ENCODE results near the gene BACE1-AS. TPM values are rescaled to one million over a fixed set of nuclear protein-coding genes. Genes with fewer than 3 reads are reported as not detected.
"Not testable (repeated sequence)": the region's sequence is repeated elsewhere in the genome, so short reads cannot be mapped to it uniquely, and the experiment has no call there.

BACE1-AS gene
- total RNA-seq, 1 experiment from 2014 or later = 4.7 TPM

DNA sequence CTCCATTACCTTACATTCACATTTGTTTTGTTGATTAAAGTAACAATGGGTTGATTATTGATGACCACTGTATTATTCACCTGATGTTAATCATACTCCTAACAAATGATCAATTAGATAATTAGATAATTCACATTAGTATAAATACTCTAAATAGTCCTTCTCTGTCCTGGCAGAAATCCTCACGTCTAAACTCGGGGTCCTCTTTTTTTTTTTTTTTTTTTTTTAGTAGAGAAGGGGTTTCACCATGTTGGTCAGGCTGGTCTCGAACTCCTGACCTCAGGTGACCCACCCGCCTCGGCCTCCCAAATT is 36.1 kb downstream of the BACE1-AS start:
- H3K9me3 ChIP-seq (replicated peaks); H3K27ac ChIP-seq; H3K36me3 ChIP-seq; DNase-seq; H3K27me3 ChIP-seq; H3K4me1 ChIP-seq: not testable (repeated sequence)
- peak overlapping the region; percentile 70 for H3K4me3 ChIP-seq

DNA sequence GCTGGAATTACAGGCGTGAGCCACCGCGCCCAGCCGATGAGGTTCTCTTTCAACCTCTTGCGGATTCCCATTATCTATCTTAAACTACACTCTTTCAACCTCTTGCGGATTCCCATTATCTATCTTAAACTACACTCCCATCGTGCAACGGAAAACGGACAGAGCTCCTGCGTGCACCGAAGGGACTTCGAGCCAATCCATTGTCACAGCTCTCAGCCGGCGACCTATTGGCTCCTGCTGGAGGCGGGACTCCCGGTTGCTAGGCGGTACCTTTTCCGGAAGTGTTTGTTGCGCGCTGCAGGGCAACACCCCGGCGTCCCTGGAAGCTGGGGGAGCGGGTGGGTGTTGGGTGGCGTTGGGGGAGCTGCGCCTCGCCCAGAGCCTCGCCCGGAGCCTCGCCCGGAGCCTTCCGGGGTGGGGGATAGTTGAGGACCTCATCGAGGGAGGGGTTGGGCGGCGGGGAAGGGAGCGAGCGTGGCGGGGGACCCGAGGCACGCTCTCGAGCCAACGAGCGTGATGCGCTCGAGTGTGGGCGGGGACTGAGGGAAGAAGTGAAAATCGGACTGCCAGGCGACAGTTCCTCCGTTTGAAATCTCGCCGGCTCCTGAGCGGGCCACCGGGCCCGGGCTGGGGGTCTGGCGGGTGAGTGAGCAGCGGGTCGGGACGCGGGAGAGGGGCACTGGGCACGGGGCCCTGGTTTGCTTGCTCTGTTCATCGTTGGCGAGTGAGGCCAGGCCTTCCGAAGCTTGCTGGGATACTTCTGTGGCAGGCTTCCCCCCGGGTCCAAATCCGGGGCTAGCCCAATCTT is 36.6 kb downstream of the BACE1-AS start, which contains the start of gene CEP164:
Gene CEP164 (plus strand): TSS at position 288 of the 808 bp plus-strand sequence. CDS start 10,733 bp downstream, outside the sequence.
- Histone ChIP-seq H3K9me3 (replicated peaks) (no peaks in the 10 kb centered on the region), H3K27ac (peak within 1 kb of the TSS; percentile 37), H3K4me3 (peak within 1 kb of the TSS; percentile 70), H3K36me3 (no peaks in the 10 kb centered on the region), H3K4me1 (no peaks in the 10 kb centered on the region), H3K27me3 (no peaks in the 10 kb centered on the region)
- DNase-seq = peak; percentile 91 to 92

DNA sequence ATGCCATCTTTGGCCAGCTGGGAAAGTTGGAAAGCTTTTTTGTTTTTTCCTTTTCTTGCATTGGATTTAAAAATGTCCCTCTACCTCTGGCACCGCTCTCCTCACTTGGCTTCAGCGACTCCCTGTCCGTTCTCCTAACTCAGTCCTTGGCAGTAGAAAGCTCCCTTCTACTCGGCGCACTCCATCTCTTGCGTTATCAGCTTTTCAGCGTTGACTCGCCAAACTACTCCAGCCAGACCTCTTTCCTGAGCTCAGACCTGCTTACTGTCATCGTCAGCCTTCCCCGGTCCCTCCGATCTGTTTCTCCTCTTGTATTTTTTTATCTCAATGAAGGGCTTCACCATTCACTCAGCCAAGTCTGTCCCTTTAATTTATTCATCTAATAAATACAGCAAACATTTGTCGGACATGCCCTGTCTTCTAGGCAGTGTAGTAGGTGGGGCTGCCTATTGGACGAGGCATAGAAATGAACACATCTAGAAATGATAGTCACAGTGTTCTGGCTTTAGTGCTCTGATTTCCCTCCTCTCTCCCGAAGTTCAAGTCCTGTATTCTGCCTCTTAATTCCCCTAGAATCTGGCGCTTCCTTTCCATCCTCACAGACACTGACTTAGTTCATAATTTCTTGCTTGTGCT is 37.3 kb downstream of the BACE1-AS start:
- Histone ChIP-seq H3K9me3 (replicated peaks) (no peaks in the 10 kb centered on the region), H3K27me3 (no peaks in the 10 kb centered on the region), H3K4me3 (peak overlapping the region; percentile 70), H3K27ac (peak overlapping the region; percentile 37), H3K4me1 (no peaks in the 10 kb centered on the region), H3K36me3 (no peaks in the 10 kb centered on the region)
- DNase-seq = peak; percentile 9 to 44

DNA sequence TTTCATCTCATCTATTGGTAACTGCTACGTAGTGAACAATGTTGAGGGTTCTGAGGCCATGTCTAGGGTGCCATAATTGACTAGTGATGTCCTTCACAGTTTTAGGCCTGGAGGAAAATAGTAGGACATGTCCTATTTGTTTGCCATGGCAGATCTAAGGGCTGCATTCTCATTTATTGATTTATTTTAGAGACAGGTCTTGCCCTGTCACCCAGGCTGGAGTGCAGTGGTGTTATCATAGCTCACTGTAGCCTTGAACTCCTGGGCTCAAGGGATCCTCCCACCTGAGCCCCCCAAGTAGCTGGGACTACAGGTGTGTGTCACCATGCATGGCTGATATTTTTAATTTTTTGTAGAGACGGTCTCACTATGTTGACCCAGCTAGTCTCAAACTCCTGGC is 41.7 kb downstream of the BACE1-AS start:
- Histone ChIP-seq H3K36me3 (no peaks in the 10 kb centered on the region), H3K27ac (no peak overlapping the region), H3K9me3 (replicated peaks) (no peaks in the 10 kb centered on the region), H3K4me1 (no peaks in the 10 kb centered on the region), H3K4me3 (no peak overlapping the region), H3K27me3 (no peaks in the 10 kb centered on the region)
- DNase-seq = no peak

DNA sequence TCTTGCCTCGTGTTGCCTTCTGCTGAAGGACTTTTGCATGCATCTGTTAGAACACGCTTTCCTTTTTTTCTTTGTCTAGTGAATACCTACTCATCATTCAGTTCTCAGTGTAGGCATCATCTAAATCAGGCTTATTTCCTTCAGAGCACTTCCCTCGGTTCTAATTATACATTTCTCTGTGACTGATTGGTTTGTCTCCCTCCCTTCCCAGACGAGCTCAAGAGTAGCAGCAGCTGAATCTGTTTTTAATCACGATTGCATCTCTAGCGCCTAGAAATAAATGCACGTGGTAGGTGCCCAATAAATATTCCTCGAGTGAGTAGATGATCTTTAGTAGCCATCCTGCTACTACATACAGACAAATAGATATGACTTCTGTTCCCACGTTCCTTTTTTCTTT is 42.8 kb downstream of the BACE1-AS start:
- H3K27me3 ChIP-seq = no peaks in the 10 kb centered on the region
- no peaks in the 10 kb centered on the region for H3K4me1 ChIP-seq
- H3K36me3 ChIP-seq = no peaks in the 10 kb centered on the region
- no peak overlapping the region for H3K27ac ChIP-seq
- no peaks in the 10 kb centered on the region for H3K9me3 ChIP-seq (replicated peaks)
- no peak for DNase-seq
- H3K4me3 ChIP-seq = no peak overlapping the region

DNA sequence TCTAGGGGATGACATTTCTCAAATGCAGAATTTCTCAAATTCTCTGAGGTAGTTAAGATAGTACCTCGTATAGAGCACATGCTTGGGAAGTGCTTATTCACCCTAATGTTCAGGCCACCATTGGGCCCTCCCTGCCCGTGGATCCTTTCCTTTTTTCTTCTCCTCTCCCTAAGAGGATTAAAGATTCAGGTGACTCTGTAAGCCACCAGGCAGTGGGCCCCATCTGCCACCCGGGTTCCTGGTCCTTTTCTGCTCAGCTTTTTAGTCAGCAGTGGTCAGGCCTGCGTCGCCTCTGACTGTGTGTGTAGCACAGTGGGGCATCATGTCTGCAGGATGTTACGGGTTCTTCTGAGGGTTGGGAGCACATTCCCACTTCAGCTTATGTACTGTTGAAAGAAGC is 43.8 kb downstream of the BACE1-AS start:
- no peak for DNase-seq

DNA sequence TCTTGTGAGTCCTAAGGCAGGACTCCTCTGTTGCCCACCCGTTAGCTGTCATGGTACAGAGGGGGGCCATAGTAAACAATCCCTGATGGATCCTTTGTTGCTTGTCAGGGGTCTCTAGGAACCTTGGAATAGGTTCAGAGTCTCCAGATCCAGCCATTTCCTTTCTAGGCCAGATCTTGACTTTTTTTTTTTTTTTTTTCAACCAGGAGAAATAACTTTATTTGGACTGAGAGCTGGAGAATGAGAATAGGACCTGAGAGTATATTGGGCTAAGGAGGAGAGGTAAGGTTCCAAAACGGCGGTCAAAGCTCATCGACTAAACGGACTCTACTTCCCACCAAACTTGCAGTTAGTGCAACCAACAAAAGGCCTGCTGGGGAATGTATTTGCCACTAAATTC is 44.3 kb downstream of the BACE1-AS start:
- no peaks in the 10 kb centered on the region for H3K9me3 ChIP-seq (replicated peaks)
- no peak overlapping the region for H3K27ac ChIP-seq

More for the DNA sequence above, 43.8 kb downstream of the BACE1-AS start:
- H3K27me3 ChIP-seq = no peaks in the 10 kb centered on the region
- H3K9me3 ChIP-seq (replicated peaks) = no peaks in the 10 kb centered on the region
- H3K4me3 ChIP-seq = no peak overlapping the region
- H3K27ac ChIP-seq = no peak overlapping the region
- H3K36me3 ChIP-seq = no peaks in the 10 kb centered on the region
- no peaks in the 10 kb centered on the region for H3K4me1 ChIP-seq

DNA sequence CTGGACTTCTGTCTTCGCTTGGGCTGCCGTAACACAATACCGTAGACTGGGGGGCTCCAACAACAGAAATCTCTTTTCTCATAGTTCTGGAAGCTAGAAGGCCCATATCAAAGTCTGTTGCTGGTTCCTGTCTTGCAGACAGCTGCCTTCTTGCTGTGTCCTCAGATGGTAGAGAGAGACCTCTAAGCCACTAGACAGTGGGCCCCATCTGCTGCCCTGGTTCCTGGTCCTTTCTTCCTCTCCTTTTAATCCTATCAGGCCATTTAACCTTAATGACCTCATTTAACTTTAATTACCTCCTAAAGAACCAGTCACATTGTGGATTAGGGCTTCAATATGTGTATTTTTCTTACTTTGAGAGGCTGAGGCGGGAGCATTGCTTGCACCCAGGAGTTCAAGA is 45.9 kb downstream of the BACE1-AS start:
- Histone ChIP-seq H3K27ac (no peak overlapping the region), H3K9me3 (replicated peaks) (no peaks in the 10 kb centered on the region), H3K27me3 (no peaks in the 10 kb centered on the region), H3K4me1 (no peaks in the 10 kb centered on the region), H3K4me3 (no peak overlapping the region), H3K36me3 (no peaks in the 10 kb centered on the region)
- no peak for DNase-seq

More for the DNA sequence above, 44.3 kb downstream of the BACE1-AS start:
- no peak overlapping the region for H3K4me3 ChIP-seq
- no peaks in the 10 kb centered on the region for H3K36me3 ChIP-seq
- no peak for DNase-seq
- H3K4me1 ChIP-seq = no peaks in the 10 kb centered on the region
- H3K27me3 ChIP-seq = no peaks in the 10 kb centered on the region

Other genes with a start within 250 kb of the BACE1-AS start
- gene SIK3, start 192.9 kb upstream of the BACE1-AS start, total RNA-seq (2014; rRNA removed; shearing (Covaris generic)) = 8.5 and 10.0 TPM in 2 replicates
- 70.2 and 72.8 TPM in 2 replicates for gene PAFAH1B2, start 147.1 kb upstream of the BACE1-AS start, total RNA-seq (2014; rRNA removed; shearing (Covaris generic))
- 13.7 and 15.0 TPM in 2 replicates for gene SIDT2, start 112.6 kb upstream of the BACE1-AS start, total RNA-seq (2014; rRNA removed; shearing (Covaris generic))
- gene TAGLN, start 92.0 kb upstream of the BACE1-AS start, total RNA-seq (2014; rRNA removed; shearing (Covaris generic)) = 3.7 and 4.2 TPM in 2 replicates
- 9.9 and 12.6 TPM in 2 replicates for gene PCSK7, start 59.3 kb upstream of the BACE1-AS start, total RNA-seq (2014; rRNA removed; shearing (Covaris generic))
- gene RNF214, start 58.7 kb upstream of the BACE1-AS start, total RNA-seq (2014; rRNA removed; shearing (Covaris generic)) = 9.5 and 12.4 TPM in 2 replicates
- gene BACE1, start 24.9 kb downstream of the BACE1-AS start, total RNA-seq (2014; rRNA removed; shearing (Covaris generic)) = 2.3 and 3.0 TPM in 2 replicates
- 12.6 and 13.5 TPM in 2 replicates for gene CEP164, start 36.5 kb downstream of the BACE1-AS start, total RNA-seq (2014; rRNA removed; shearing (Covaris generic))

Data from SJCRH30 (cell line).